Sigmoid colon (tissue), 3 donors: ENCODE measurements around the gene SPTBN5.

Experiments used
- POLR2A ChIP-seq, 2 donors: fragments of 450-650 bp; IDR thresholded peaks; one replicate each; pipeline ENCODE4 v1.6.1; 2016; ENCODE audit warnings: antibody characterized with exemption in 2 of 2, mild to moderate bottlenecking in 2 of 2, moderate library complexity in 2 of 2
- TF ChIP-seq, protein P1 (sequence below), 4 experiments: fragments of 450-650 bp in 3 of 4; fragments of 200-600 bp in 1 of 4; IDR thresholded peaks; one replicate each; pipeline ENCODE4 v1.5.1; 2016 to 2019; ENCODE audit warnings: antibody characterized with exemption in 4 of 4, mild to moderate bottlenecking in 3 of 4, moderate library complexity in 2 of 4

DNA sequence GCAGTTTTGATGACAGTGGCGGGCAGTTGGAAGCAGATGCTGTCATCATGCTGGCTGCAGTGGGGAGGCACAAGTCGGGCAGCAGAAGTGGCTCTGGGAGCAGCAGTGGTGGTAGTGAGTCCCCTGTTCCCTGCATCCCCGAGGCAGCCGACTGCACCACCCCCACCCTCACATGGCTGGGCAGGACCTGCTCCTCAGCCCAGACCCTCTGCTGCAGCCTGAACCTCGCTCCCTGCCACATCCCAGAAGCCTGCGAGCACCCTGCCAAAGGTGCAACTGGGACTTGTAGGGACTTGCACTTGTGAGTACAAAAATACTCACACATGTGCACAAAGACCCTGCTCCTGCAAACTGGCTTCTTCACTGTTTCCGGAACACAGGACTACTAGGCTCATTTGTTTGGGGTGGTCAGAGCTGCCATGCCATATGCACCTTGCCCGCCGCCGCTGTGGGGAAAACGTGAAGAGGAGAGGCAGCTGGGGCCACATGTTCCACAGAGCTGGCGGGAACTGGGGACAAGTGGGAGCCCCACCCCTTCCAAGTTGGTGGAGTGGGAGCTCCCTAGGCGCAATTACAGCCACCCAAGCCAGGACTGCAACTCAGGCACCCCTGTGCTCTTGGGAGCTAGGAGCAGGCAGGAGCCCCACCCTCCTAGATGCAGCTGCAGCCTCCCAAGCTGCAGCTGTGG lies 63.8 kb downstream of the SPTBN5 start:
- no peak for TF ChIP-seq POLR2A (IDR thresholded peaks at IDR 0.05)
- TF ChIP-seq, protein P1, sequence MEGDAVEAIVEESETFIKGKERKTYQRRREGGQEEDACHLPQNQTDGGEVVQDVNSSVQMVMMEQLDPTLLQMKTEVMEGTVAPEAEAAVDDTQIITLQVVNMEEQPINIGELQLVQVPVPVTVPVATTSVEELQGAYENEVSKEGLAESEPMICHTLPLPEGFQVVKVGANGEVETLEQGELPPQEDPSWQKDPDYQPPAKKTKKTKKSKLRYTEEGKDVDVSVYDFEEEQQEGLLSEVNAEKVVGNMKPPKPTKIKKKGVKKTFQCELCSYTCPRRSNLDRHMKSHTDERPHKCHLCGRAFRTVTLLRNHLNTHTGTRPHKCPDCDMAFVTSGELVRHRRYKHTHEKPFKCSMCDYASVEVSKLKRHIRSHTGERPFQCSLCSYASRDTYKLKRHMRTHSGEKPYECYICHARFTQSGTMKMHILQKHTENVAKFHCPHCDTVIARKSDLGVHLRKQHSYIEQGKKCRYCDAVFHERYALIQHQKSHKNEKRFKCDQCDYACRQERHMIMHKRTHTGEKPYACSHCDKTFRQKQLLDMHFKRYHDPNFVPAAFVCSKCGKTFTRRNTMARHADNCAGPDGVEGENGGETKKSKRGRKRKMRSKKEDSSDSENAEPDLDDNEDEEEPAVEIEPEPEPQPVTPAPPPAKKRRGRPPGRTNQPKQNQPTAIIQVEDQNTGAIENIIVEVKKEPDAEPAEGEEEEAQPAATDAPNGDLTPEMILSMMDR (IDR thresholded peaks at IDR 0.05) = no peak
